ENCODE results near the gene ROCK2.
"Not testable (repeated sequence)": the region's sequence is repeated elsewhere in the genome, so short reads cannot be mapped to it uniquely, and the experiment has no call there.

ROCK2 gene

GRCh38 chr2:11330457-11331142 lies 13.8 kb downstream of the ROCK2 start:
- CTCF ChIA-PET, result no interaction called here
- H3K9me3 ChIP-seq (ENCODE audit: control insufficient read depth, insufficient read depth, low read depth, low read length), result peaks cover 3% of the 10 kb centered on the region
- POLR2A ChIA-PET, result no interaction called here
- H3K27ac ChIP-seq (ENCODE audit: extremely low read depth, low read depth, low read length), result no peak overlapping the region
- H3K36me3 ChIP-seq (ENCODE audit: control insufficient read depth in 2 of 2, insufficient read depth in 1 of 2, low read length in 2 of 2), result no peaks in the 10 kb centered on the region
- H3K4me1 ChIP-seq (ENCODE audit: control insufficient read depth, insufficient read depth, low read length), result peaks cover 11% of the 10 kb centered on the region
- no peak overlapping the region for H3K4me3 ChIP-seq (ENCODE audit: low read depth, low read length)
- TF ChIP-seq ZNF529 (tag by site-specific recombination; IDR thresholded peaks at IDR 0.05; ENCODE audit: insufficient replicate concordance) (no peak), ZNF354C (tag by site-specific recombination; IDR thresholded peaks at IDR 0.05; ENCODE audit: borderline replicate concordance, low read depth) (no peak)
- TF ChIP-seq, protein P1, sequence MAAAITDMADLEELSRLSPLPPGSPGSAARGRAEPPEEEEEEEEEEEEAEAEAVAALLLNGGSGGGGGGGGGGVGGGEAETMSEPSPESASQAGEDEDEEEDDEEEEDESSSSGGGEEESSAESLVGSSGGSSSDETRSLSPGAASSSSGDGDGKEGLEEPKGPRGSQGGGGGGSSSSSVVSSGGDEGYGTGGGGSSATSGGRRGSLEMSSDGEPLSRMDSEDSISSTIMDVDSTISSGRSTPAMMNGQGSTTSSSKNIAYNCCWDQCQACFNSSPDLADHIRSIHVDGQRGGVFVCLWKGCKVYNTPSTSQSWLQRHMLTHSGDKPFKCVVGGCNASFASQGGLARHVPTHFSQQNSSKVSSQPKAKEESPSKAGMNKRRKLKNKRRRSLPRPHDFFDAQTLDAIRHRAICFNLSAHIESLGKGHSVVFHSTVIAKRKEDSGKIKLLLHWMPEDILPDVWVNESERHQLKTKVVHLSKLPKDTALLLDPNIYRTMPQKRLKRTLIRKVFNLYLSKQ (tag by site-specific recombination; IDR thresholded peaks at IDR 0.05; ENCODE audit: borderline replicate concordance), result no peak

- Histone ChIP-seq H3K4me3 (ENCODE audit: low read depth, low read length) (no peak overlapping the region), H3K27ac (ENCODE audit: extremely low read depth, low read depth, low read length) (no peak overlapping the region), H3K4me1 (ENCODE audit: control insufficient read depth, insufficient read depth, low read length) (peaks cover 11% of the 10 kb centered on the region), H3K36me3 (ENCODE audit: control insufficient read depth in 2 of 2, insufficient read depth in 1 of 2, low read length in 2 of 2) (no peaks in the 10 kb centered on the region), H3K9me3 (ENCODE audit: control insufficient read depth, insufficient read depth, low read depth, low read length) (peaks cover 3% of the 10 kb centered on the region)
- ChIA-PET CTCF (no interaction called here), POLR2A (no interaction called here)
- TF ChIP-seq ZNF658 (tag by site-specific recombination; IDR thresholded peaks at IDR 0.05), result no peak
- no peak for TF ChIP-seq BCL6B (tag by site-specific recombination; IDR thresholded peaks at IDR 0.05)
- TF ChIP-seq ZNF274 (IDR thresholded peaks at IDR 0.05; ENCODE audit: low read length), result no peak
- no peak for TF ChIP-seq ZNF274 (tag by site-specific recombination; IDR thresholded peaks at IDR 0.05; ENCODE audit: borderline replicate concordance)
- no peak for TF ChIP-seq KLF1 (tag by site-specific recombination; IDR thresholded peaks at IDR 0.05)
- TF ChIP-seq GLI2 (tag by site-specific recombination; IDR thresholded peaks at IDR 0.05; ENCODE audit: borderline replicate concordance, low read depth), result no peak
- TF ChIP-seq, protein P2, sequence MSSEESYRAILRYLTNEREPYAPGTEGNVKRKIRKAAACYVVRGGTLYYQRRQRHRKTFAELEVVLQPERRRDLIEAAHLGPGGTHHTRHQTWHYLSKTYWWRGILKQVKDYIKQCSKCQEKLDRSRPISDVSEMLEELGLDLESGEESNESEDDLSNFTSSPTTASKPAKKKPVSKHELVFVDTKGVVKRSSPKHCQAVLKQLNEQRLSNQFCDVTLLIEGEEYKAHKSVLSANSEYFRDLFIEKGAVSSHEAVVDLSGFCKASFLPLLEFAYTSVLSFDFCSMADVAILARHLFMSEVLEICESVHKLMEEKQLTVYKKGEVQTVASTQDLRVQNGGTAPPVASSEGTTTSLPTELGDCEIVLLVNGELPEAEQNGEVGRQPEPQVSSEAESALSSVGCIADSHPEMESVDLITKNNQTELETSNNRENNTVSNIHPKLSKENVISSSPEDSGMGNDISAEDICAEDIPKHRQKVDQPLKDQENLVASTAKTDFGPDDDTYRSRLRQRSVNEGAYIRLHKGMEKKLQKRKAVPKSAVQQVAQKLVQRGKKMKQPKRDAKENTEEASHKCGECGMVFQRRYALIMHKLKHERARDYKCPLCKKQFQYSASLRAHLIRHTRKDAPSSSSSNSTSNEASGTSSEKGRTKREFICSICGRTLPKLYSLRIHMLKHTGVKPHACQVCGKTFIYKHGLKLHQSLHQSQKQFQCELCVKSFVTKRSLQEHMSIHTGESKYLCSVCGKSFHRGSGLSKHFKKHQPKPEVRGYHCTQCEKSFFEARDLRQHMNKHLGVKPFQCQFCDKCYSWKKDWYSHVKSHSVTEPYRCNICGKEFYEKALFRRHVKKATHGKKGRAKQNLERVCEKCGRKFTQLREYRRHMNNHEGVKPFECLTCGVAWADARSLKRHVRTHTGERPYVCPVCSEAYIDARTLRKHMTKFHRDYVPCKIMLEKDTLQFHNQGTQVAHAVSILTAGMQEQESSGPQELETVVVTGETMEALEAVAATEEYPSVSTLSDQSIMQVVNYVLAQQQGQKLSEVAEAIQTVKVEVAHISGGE (tag by site-specific recombination; conservative IDR thresholded peaks at IDR 0.05; ENCODE audit: low read depth), result no peak
- no peak for TF ChIP-seq HOXD13 (CRISPR knock-in tag; IDR thresholded peaks at IDR 0.05; ENCODE audit: borderline replicate concordance)
- TF ChIP-seq ZNF18 (tag by site-specific recombination; IDR thresholded peaks at IDR 0.05), result no peak
Measured at GRCh38 chr2:11329776-11330175, 14.7 kb downstream of the ROCK2 start.

DNA sequence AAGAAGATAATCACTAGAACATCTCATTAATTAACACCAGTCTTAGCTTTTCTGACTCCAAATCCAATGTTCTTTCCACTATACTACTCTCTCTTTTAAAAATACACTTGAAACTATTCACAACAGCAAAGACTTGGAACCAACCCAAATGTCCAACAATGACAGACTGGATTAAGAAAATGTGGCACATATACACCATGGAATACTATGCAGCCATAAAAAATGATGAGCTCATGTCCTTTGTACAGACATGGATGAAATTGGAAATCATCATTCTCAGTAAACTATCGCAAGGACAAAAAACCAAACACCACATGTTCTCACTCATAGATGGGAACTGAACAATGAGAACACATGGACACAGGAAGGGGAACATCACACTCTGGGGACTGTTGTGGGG lies 15.9 kb downstream of the ROCK2 start:
- H3K4me1 ChIP-seq (ENCODE audit: control insufficient read depth, insufficient read depth, low read length), result peaks cover 11% of the 10 kb centered on the region
- TF ChIP-seq ZNF146 (tag by site-specific recombination; IDR thresholded peaks at IDR 0.05) (peak; percentile 94), ZNF580 (tag by site-specific recombination; IDR thresholded peaks at IDR 0.05) (0 out of 2 replicates have a peak, but pooled peaks have one; percentile 20)
- POLR2A ChIA-PET; H3K4me3 ChIP-seq (ENCODE audit: low read depth, low read length); H3K9me3 ChIP-seq (ENCODE audit: control insufficient read depth, insufficient read depth, low read depth, low read length); H3K27ac ChIP-seq (ENCODE audit: extremely low read depth, low read depth, low read length); H3K36me3 ChIP-seq (ENCODE audit: control insufficient read depth in 2 of 2, insufficient read depth in 1 of 2, low read length in 2 of 2): not testable (repeated sequence)
- CTCF ChIA-PET, result interaction anchor here (0.9 kb wide), 1 partner anchor 83 kb away, joined by 3 read pairs; no protein-coding TSS in a partner anchor

Data from HEK293 (cell line).